BE2C (cell line): ENCODE measurements around the gene PITPNM1.

Experiments used
- DNase-seq: peaks from one replicate; pipeline ENCODE4 v3.0.0-alpha.2; 2020
- H3K27me3 ChIP-seq: fragments of 250-450 bp; sonication (Bioruptor Pico); 2 replicates; pipeline ENCODE4 v1.5.1; 2020; ENCODE audit warnings: mild to moderate bottlenecking
- H3K36me3 ChIP-seq: fragments of 250-450 bp; sonication (Bioruptor Pico); 2 replicates; pipeline ENCODE4 v1.5.1; 2020; ENCODE audit warnings: mild to moderate bottlenecking
- H3K4me1 ChIP-seq: fragments of 250-450 bp; sonication (Bioruptor Pico); 2 replicates; pipeline ENCODE4 v1.5.1; 2020
- H3K4me3 ChIP-seq: 2 replicates; pipeline ENCODE4 v1.5.1; 2011; ENCODE audit warnings: low read depth, low read length
- H3K9me3 ChIP-seq: fragments of 250-450 bp; sonication (Bioruptor Pico); 2 replicates; pipeline ENCODE4 v1.5.1; 2020
- TF ChIP-seq, protein P1 (sequence below): IDR thresholded peaks from 2 replicates; pipeline ENCODE4 v1.5.1; 2012; ENCODE audit warnings: mild to moderate bottlenecking, low read depth, low read length

The PITPNM1 gene

DNA sequence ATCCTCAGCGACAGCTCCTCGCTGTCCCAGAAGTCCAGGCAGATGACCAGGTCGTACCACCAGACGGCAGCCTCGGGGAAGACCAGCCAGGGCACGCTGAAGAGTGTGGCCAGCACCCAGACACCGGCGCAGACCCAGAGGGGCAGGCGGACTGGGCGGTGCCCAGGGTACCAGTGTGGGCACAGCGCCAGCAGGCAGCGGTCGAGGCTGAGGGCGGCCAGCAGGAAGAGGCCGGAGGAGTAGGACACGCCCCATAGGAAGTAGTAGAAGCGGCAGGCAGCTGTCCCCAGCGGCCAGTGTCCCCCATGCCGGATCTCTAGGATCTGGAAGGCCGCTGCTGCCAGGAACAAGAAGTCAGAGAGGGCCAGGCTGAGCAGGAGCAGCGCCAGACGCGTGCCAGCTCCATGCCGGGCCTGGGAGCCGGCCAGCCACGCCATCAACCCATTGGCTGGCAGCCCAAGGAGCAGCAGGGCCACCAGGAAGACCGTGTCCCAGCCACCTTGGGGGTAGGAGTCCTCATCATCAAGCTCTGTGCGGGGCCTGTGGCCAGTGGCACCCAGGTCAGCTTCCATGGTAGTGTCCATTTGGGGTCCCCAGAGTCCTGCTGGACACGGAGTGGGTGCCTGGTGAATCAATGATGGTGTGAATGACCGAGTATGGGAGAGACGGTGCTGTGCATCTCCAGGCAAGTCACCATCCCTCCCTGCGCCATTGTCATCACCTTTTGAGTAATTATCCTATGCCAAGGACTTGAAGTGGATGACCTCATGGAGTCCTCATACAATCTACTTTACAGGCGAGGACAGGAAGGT, 52.8 kb downstream of the PITPNM1 start, which contains the start of gene GPR152:
TSS of gene GPR152 (minus strand) at position 589 of the 812 bp plus-strand sequence. CDS start at position 584, 5 bp downstream.
- no peaks in the 10 kb centered on the region for H3K27me3 ChIP-seq
- DNase-seq, result no peak
- H3K4me1 ChIP-seq, result no peaks in the 10 kb centered on the region
- H3K36me3 ChIP-seq, result no peaks in the 10 kb centered on the region
- TF ChIP-seq, protein P1, sequence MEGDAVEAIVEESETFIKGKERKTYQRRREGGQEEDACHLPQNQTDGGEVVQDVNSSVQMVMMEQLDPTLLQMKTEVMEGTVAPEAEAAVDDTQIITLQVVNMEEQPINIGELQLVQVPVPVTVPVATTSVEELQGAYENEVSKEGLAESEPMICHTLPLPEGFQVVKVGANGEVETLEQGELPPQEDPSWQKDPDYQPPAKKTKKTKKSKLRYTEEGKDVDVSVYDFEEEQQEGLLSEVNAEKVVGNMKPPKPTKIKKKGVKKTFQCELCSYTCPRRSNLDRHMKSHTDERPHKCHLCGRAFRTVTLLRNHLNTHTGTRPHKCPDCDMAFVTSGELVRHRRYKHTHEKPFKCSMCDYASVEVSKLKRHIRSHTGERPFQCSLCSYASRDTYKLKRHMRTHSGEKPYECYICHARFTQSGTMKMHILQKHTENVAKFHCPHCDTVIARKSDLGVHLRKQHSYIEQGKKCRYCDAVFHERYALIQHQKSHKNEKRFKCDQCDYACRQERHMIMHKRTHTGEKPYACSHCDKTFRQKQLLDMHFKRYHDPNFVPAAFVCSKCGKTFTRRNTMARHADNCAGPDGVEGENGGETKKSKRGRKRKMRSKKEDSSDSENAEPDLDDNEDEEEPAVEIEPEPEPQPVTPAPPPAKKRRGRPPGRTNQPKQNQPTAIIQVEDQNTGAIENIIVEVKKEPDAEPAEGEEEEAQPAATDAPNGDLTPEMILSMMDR, result no peak
- H3K4me3 ChIP-seq, result no peak within 1 kb of the TSS
- H3K9me3 ChIP-seq, result no peaks in the 10 kb centered on the region

DNA sequence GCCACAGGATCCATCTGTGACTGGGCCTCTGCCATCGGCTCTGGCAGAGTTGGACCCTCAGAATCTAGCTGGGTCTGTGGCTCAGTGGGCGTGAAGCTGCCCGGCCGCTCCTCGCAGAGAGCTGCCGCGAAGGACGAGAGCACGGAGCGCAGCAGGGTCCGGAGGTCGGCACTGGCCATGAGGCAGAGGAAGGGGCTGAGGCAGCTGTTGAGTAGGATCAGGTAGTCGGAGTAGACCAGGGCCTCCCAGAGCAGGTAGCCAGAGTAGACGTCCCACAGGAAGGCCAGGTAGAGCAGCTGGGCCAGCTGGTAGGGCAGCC, 53.5 kb downstream of the PITPNM1 start:
- no peaks in the 10 kb centered on the region for H3K27me3 ChIP-seq
- DNase-seq, result no peak
- no peaks in the 10 kb centered on the region for H3K9me3 ChIP-seq
- H3K36me3 ChIP-seq, result no peaks in the 10 kb centered on the region
- no peaks in the 10 kb centered on the region for H3K4me1 ChIP-seq
- TF ChIP-seq, protein P1, result no peak
- H3K4me3 ChIP-seq, result no peak overlapping the region

DNA sequence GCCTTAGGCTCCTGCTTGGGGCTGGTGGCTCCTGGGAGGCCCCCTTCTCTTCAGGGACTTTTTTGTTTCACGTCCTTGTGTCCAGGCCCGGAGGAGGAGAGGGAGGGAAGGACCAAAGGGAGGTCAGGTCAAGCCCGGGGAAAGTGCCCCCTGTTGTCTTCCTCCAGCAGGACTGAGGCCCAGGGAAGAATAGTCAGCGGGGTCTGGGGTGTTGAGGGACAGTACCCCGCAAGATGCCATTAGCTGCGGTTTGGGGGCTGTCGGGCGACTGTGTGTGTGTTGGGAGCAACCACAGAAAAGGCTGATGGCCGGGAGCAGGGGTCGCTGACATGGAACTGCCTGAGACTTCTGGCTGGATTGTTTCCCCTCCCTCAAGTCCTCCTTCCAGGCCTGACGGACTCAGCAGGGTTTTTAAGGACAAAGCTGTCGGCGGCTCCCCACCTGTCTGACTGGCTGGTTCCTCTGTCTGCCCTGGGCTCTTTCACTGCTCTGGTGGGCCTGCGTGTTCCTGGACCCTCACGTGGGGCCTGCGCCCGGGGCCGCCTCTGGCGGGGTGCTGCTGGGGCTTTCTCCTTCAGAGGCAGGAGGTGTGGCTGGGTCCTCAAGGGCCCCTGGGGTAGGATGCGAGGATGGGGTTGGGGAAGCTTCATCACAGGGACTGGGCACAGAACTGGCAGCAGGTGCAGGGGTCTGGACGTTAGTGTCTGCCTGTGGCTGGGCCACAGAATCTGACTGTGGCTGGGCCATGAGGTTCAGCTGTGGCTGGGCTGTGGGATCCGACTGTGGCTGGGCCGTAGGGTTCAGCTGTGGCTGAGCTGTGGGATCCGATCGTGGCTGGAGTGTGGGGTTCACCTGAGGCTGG, 54.1 kb downstream of the PITPNM1 start:
- DNase-seq, result no peak
- Histone ChIP-seq H3K9me3 (no peaks in the 10 kb centered on the region), H3K4me1 (no peaks in the 10 kb centered on the region), H3K4me3 (no peak overlapping the region), H3K27me3 (no peaks in the 10 kb centered on the region), H3K36me3 (no peaks in the 10 kb centered on the region)
- TF ChIP-seq, protein P1, result no peak

DNA sequence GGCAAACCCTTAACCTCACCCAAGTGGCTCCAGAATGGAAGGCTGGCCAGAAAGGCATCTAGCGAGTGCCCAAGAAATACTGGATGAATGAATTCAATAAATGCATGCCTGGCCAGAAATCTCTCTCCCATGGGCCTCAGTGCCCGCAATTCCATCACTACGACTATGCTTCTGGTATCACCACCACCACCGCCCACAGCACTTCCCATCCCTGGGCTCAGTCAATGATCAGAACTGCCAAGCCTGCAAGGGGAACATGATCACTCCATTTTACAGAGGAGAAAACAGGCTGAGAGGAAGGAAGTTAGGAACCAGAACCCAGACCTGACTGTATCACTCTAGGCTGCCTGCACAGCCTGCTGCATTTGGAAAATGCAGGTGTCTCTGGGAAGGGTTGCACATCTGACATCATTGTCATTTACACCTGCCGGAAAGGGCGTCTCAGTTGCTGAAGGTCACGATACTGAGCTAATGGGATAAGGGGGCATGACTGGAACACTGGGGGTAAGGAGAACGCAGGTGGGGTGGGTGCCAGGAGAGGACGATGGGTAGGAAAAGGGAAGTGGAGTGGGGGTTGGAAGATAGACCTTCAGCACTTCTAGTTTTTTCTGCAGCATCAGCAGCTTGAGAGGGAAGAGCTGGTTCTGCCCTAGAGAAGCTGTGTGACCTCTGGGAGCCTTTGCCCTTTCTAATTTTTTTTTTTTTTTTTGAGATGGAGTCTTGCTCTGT, 55.9 kb downstream of the PITPNM1 start:
- Histone ChIP-seq H3K9me3 (no peaks in the 10 kb centered on the region), H3K4me1 (no peaks in the 10 kb centered on the region), H3K27me3 (no peaks in the 10 kb centered on the region), H3K4me3 (no peak overlapping the region), H3K36me3 (no peaks in the 10 kb centered on the region)
- TF ChIP-seq, protein P1, result no peak
- no peak for DNase-seq

DNA sequence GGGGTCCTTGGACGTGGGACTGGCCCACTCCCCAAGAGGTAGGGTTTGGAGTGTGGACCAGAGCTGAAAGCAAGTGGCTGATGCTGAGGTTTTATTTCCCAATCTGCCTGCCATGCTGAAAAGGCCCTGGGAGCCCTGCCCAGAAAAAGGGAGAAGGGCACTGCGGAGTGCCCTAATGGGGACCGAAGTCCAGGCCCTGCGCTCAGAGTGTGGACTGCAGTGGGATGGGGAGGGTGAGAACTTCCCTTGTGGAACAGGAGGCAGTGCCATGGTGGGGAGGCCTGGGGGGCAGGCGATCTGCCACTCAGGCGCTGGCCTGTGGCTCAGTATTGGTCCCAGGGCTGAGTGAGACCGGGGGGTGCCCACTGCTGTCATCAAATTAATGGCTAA, 56.9 kb downstream of the PITPNM1 start:
- H3K4me1 ChIP-seq, result no peaks in the 10 kb centered on the region
- TF ChIP-seq, protein P1, result no peak
- H3K36me3 ChIP-seq, result no peaks in the 10 kb centered on the region
- H3K9me3 ChIP-seq, result no peaks in the 10 kb centered on the region
- no peak overlapping the region for H3K4me3 ChIP-seq
- DNase-seq, result no peak
- no peaks in the 10 kb centered on the region for H3K27me3 ChIP-seq
